AG09319 (cell line): ENCODE results near the gene FMN2.

Source experiments
- DNase-seq: peaks from one replicate; pipeline ENCODE4 v3.0.0-alpha.2; 2010; ENCODE audit warnings: low read depth; ENCODE audit errors: extremely low read depth
- TF ChIP-seq, protein P1 (sequence below): IDR thresholded peaks from 2 replicates; pipeline ENCODE4 v1.5.1; 2011; ENCODE audit warnings: low read depth, mild to moderate bottlenecking, inconsistent platforms, low read length, moderate library complexity

Gene FMN2

DNA sequence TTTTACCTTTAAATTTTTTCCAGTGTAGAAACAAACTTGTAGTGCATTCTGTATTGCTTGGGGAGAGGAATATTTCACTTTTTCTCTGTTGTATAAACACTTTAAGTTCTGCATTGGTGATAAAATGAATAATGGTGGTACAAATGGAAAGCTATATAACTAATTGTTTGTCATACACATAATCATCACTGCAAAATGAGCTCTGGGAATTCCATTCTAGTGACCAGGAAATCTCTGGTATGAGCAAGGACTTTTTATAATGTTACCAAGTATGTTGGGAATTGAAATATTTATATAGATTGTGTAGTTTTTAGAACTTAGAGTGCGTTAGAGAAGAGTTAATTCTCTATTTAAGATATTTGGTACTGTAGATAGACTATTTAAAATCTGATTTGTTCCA, 5.0 kb upstream of the FMN2 start:
- no peak for DNase-seq
- TF ChIP-seq, protein P1, sequence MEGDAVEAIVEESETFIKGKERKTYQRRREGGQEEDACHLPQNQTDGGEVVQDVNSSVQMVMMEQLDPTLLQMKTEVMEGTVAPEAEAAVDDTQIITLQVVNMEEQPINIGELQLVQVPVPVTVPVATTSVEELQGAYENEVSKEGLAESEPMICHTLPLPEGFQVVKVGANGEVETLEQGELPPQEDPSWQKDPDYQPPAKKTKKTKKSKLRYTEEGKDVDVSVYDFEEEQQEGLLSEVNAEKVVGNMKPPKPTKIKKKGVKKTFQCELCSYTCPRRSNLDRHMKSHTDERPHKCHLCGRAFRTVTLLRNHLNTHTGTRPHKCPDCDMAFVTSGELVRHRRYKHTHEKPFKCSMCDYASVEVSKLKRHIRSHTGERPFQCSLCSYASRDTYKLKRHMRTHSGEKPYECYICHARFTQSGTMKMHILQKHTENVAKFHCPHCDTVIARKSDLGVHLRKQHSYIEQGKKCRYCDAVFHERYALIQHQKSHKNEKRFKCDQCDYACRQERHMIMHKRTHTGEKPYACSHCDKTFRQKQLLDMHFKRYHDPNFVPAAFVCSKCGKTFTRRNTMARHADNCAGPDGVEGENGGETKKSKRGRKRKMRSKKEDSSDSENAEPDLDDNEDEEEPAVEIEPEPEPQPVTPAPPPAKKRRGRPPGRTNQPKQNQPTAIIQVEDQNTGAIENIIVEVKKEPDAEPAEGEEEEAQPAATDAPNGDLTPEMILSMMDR, result no peak

DNA sequence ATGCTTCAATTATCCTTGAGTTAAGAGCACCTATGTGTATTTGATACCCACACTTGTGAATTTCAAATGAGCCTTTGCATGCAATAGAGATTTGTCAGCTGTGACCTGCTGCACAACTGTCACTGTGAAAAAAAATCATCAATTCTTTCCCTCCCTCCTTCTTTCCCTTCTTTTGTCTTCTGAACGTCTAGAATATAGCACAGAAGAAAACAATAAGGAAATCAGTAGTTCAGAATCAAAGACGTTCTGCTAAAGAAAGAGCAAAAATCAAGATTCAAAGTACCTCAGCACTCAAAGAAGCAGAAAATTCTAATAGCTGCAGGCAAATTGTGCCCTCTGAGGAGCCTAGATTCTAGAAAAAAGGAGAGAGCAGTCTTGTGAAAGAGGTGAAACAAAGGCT, 1.7 kb upstream of the FMN2 start:
- TF ChIP-seq, protein P1, result no peak
- no peak for DNase-seq

DNA sequence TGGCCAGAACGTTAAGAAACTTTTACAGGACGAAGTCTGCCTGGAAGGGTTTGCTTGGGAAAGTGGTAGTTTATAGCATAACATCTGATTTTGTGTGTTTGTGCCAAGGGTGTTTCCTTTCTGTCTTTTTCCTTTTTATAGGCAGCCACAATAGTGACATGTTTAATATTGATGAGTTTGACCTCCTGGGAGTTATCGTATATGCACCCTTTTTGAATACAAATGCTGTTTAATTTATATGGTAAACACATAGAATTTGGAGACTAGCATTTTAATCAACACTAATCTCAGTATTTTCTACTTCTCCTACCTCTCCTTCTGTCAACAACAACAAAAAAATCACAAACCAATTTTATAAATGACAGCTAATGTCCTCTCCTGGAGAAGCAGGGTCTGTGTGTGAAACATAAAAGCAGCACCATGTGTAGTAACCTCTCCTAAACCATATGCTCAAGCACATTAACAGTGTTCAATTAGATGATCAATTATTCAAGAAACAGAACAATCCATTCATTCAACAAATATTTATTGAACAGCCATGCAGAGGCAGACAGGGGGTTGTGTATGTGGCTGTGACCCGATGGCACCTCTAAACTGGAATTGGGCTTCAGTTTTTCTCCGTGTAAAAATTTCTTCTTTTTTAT, 604 bp upstream of the FMN2 start:
- TF ChIP-seq, protein P1, result no peak

DNA sequence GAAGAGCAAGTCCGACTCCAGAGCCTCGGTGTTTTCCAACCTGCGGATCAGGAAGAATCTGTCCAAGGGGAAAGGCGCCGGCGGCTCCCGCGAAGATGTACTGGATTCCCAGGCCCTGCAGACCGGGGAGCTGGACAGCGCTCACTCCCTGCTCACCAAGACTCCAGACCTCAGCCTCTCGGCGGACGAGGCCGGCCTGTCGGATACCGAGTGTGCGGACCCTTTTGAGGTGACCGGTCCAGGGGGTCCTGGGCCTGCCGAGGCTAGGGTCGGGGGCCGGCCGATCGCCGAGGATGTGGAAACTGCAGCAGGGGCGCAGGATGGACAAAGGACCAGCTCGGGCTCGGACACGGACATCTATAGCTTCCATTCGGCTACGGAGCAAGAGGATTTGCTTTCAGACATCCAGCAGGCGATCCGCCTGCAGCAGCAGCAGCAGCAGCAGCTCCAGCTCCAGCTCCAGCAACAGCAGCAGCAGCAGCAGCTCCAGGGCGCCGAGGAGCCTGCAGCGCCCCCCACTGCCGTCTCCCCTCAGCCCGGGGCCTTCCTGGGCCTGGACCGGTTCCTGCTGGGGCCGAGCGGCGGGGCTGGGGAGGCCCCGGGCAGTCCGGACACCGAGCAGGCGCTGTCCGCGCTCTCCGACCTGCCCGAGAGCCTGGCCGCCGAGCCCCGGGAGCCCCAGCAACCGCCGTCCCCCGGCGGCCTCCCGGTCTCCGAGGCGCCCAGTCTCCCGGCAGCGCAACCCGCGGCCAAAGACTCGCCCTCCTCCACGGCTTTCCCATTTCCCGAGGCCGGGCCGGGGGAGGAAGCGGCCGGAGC, 827 bp downstream of the FMN2 start:
- peak; percentile 18 for DNase-seq
- TF ChIP-seq, protein P1, result peak; percentile 39

More for the DNA sequence above, 604 bp upstream of the FMN2 start:
- DNase-seq, result no peak

DNA sequence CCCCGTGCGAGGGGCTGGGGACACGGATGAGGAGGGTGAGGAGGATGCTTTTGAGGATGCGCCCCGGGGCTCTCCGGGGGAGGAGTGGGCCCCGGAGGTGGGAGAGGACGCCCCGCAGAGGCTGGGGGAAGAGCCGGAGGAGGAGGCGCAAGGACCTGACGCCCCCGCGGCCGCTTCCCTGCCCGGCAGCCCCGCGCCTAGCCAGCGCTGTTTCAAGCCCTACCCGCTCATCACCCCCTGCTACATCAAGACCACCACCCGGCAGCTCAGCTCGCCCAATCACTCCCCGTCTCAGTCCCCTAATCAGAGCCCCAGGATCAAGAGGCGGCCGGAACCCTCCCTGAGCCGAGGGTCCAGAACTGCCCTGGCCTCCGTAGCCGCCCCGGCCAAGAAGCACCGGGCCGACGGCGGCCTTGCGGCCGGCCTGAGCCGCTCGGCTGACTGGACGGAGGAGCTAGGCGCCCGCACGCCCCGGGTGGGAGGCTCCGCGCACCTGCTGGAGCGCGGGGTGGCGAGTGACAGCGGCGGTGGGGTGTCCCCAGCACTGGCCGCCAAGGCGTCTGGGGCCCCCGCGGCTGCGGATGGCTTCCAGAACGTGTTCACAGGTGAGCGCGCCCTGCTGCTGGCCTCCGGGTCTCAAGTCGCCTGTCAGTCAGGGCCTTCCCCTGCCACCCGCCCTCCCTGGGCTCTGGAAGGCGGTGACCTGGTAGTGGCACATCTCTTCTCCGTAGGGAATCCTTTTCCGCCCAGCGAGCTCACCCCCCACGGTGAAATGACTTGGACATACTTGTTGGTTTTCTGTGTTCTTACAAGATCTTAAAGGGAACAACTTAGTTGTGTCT, 1.7 kb downstream of the FMN2 start:
- DNase-seq, result no peak
- TF ChIP-seq, protein P1, result no peak; the same call in 1 of the 2 replicates

DNA sequence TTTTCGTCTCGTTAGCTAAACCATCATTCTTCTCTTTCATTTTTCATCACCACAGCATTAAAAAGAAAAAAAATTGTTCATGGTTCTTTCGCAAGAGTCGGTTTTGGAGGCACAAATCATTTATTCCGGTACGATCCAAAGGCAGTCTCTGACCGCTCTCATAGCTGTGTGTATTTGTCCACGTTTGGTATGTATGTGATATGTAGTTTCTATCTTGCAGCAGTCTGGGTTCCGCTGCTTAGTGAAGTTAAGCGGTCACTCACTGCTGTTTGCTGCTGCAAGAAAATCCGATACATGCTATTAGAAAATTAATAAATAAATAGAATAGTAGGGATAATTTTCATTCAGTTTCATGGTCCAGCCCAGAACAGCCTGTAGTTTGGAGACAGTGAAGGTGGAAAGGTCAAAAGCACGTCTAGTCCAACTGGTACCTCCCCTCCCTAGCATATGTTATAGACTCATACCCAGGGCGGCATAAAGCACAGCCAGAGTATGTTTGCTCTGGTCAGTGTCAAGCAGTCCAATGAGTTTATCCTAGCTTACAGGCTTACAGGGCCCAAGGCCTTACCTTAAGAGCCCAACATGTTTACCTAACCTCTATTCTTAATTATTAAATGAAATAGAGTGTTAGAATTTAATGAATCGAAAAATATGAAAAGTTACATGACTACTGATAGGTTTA, 2.5 kb downstream of the FMN2 start:
- TF ChIP-seq, protein P1, result no peak
- no peak for DNase-seq
